ENCODE measurements around the gene CYP2D6.
"Not testable (repeated sequence)": the region's sequence is repeated elsewhere in the genome, so short reads cannot be mapped to it uniquely, and the experiment has no call there.

Gene CYP2D6

DNA sequence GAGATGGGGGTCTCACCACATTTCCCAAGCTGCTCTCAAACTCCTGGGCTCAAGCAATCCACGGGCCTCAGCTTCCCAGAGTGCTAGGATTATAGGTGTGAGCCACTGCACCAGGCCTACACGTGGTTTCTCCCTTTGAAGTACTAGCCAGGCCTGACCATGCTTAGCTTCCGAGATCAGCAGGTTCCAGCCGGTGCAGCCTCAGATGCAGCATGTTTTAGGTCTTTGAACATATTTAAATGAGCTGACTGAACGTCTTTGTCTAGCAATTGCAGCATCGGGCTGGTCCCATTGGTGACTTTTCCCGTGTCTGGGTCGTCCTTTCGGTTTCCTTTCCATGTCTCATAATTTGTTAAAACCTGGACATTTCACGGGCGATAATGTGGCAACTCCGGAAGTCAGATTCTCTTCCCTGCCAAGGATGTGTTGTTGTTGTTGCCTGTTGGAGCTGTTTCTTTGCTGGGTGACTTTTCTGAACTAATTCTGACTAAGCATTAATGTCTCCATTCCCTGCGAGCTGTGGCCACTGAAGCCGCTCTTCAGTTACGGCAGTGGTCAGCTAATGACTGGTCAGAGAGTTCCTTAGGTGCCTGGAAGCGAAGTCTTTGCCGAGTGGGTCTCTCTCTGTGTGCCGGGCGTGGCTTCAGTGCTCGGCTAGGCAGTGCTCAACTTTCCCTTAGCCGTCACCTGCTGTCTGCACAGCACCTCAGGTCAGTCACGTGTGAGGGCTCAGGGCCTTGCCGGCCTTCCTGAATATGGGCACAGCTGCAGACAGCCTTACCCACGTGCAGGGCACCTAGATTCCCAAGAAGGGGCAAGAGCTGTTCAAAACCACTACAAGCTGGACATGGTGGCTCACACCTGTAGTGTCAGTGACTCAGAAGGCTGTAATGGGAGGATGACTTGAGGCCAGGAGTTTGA lies 3.8 kb upstream of the CYP2D6 start:
- no peak for DNase-seq (ENCODE audit: low read depth in 3 of 3)

DNA sequence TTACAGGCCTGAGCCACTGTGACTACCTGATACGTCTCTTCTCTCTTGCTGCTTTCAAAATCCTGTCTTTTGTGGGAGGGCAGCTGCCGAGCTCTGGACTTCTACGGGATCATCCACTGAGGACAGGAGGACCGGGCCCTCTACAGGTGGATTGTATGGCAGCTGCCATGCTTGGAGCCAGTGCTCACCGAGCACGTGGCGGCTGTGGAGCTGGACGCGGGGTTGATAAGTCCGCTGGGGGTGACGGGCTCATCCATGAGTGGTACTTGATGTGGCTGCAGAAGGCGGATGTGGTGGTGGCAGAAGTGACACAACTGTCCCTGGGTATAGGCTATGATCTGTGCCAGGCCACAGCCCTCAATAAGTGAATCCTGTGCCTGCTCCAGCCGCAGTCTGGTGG lies 1.8 kb upstream of the CYP2D6 start:
- no peak for DNase-seq (ENCODE audit: low read depth in 3 of 3)

DNA sequence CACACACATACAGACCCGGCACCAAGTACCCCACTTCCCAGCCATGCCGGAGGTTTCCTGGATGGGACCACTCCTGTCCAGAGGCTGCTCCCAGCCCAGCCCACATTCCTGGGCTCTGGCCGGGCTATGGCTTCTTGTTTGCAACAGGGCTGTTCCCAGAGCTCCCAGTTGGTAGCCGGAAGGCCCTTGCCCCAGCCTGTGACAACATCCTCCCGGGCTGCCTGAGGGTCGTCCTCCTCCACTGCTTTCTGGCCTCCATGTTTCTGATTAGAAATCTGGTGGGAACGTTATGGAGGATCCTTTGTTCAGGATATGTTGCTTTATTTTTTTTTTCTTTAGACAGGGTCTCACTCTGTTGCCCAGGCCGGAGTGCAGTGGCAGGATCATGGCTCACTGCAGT lies 952 bp upstream of the CYP2D6 start:
- no peak for DNase-seq (ENCODE audit: low read depth in 3 of 3)

DNA sequence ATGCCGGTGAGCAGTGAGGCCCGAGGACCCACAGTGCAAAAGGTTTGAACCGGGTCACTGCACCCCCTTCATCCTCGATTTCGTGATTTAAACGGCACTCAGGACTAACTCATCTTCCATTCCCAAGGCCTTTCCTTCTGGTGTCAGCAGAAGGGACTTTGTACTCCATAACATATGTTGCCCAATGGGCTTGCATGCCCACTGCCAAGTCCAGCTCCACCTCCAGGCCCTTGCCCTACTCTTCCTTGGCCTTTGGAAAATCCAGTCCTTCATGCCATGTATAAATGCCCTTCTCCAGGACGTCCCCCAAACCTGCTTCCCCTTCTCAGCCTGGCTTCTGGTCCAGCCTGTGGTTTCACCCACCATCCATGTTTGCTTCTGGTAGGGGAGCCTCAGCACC lies 428 bp downstream of the CYP2D6 start:
- DNase-seq (ENCODE audit: low read depth in 3 of 3): not testable (repeated sequence)

DNA sequence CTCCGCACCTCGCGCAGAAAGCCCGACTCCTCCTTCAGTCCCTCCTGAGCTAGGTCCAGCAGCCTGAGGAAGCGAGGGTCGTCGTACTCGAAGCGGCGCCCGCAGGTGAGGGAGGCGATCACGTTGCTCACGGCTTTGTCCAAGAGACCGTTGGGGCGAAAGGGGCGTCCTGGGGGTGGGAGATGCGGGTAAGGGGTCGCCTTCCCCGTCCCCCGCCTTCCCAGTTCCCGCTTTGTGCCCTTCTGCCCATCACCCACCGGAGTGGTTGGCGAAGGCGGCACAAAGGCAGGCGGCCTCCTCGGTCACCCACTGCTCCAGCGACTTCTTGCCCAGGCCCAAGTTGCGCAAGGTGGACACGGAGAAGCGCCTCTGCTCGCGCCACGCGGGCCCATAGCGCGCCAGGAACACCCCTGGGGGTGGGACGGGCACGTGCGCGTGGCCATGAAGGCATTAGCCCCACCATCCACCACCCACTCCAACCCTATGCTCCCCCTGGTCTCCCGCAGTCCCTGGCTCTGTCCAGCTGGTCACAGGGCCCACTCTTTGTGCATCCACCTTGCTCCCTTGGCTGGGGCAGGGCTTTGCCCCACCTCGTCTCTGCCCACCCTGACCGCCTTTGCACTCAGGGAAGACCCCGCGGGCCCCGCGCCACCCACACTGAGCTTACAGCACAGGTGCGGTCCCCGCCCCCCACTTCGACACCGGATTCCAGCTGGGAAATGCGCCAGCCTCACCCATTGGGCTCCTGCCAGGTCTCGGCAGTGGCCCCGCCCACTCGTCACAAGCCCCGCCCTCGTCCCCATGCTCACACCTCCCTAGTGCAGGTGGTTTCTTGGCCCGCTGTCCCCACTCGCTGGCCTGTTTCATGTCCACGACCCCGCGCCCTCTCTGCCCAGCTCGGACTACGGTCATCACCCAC lies 1.6 kb downstream of the CYP2D6 start:
- DNase-seq (ENCODE audit: low read depth in 3 of 3): peak in 1 of 3 experiments; percentile 26

DNA sequence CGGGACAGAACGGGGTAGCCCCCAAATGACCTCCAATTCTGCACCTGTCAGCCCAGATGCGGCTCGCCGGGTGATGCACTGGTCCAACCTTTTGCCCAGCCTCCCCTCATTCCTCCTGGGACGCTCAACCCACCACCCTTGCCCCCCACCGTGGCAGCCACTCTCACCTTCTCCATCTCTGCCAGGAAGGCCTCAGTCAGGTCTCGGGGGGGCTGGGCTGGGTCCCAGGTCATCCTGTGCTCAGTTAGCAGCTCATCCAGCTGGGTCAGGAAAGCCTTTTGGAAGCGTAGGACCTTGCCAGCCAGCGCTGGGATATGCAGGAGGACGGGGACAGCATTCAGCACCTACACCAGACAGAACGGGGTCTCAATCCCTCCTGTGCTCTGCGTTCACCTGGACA lies 2.6 kb downstream of the CYP2D6 start:
- DNase-seq (ENCODE audit: low read depth in 3 of 3): not testable (repeated sequence)

DNA sequence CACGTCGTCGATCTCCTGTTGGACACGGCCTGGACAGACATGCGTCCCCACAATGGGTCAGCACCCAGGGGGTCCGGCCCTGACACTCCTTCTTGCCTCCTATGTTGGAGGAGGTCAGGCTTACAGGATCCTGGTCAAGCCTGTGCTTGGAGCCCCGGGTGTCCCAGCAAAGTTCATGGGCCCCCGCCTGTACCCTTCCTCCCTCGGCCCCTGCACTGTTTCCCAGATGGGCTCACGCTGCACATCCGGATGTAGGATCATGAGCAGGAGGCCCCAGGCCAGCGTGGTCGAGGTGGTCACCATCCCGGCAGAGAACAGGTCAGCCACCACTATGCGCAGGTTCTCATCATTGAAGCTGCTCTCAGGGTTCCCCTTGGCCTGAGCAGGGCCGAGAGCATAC lies 3.0 kb downstream of the CYP2D6 start:
- no peak for DNase-seq (ENCODE audit: low read depth in 3 of 3)

DNA sequence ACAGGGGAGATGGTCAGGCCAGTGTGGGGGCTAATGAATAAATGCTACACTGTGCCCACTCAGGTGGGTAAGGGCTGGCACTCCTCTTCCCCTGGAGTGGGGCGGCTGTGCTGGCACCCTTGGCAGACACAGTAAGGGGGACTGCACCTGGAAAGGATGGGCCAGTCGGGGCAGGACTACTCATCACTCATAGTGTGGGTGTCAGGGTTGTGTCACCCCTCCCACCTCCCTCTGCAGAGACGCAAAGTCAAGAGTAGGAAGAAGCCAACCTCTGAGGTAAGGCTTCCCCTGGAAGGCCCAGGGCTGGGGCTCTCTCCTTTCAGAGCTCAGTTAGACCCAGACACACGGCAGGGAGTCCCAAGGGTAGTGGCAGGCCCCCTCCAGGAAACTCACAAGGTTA lies 7.1 kb downstream of the CYP2D6 start:
- DNase-seq (ENCODE audit: low read depth in 3 of 3): not testable (repeated sequence)

DNA sequence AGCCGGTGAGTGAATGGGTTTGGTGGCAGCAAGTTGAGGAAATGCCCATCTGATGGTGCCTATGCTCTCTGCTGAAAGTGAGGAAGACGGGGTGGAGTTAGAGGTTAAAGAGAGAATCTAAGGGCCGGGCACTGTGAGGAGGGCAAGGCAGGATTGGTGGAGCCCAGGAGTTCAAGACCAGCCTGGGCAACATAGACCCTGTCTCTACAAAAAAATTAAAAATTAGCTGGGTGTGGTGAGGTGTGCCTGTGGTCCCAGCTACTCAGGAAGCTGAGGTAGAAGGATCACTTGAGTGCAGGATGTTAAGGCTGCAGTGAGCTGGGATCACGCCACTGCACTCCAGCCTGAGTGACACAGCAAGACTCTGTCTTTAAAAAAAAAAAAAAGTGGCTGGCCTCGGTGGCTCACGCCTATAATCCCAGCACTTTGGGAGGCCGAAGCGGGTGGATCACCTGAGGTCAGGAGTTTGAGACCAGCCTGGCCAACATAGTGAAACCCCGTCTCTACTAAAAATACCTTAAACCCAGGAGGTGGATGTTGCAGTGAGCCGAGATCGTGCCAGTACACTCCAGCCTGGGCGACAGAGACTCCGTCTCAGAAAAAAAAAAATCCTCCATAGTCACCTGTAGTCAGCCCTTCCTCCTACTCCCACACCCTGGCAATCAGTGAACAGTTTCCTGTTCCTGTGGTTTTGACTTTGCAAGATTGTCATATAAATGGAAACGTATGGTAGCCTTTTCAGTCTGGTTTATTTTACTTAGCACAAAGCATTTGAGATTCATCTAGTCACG lies 10.2 kb downstream of the CYP2D6 start:
- peak in 2 of 3 experiments; percentile 22 to 25 for DNase-seq (ENCODE audit: low read depth in 3 of 3)

DNA sequence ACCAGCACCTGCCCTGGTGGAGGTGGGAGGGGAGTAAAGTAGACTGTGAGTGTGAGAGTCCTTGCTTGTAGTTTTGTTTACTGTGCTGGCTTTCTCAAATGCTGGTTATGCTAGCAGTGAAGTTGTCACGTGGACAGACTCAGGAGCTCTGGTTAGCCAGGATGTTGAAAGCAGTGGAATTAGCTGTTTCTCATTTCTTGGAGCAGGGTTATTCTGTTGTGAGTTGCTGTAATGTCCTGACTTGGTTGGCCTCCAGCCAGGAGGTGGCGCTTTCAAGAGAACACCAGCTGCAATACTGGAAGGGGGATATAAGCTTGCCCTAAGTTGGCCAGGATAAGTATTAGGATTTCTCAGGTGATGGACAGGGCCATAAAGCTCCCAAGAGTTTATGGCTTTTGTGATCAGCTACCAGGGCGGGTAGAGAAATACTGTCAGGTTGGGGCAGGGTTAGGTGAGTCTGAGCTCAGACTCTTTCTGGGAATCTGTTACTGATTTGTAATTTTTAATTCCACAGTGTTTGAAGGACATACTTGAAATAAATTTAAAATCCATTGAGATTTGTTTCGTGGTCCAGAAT lies 13.7 kb downstream of the CYP2D6 start:
- no peak for DNase-seq (ENCODE audit: low read depth in 3 of 3)

DNA sequence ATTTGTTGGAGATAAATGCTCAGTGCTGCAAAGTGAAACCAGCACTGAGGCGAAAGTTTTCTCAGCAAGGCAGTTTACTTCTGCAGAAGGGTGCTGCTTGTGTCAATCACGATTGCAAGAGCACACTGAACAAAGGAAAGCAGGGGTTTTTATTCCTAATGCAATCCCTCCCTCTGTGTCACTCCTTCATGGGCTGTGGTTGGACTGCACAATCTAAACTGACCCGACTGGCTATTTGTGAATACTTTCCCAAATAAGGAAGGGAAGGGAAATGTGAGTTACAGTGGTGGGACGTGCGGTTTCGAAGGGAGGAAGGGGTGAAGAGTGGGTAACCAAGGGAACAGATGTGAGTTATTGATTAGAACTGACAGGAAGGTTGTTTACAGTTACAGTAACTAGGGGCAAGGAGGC lies 15.2 kb downstream of the CYP2D6 start:
- not testable (repeated sequence) for DNase-seq (ENCODE audit: low read depth in 3 of 3)

DNA sequence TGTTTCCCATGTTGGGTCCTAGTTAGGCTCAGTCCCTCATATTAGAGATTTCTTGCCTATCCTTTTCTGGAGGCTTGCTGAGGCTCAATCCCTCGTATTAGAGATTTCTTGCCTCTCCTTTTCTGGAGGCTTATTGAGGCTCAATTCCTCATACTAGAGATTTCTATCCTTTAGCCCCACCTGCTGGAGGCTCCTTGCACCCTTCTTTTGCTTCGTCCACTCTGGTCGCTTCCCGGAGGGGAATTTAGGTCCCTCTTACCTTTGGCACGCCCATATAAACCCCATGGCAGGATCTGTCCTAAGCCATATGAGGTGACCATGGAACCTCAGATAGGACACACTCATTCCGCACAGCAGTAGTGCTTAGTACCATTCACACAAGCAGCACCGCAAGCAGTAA lies 15.9 kb downstream of the CYP2D6 start:
- DNase-seq (ENCODE audit: low read depth in 3 of 3): no peak

DNA sequence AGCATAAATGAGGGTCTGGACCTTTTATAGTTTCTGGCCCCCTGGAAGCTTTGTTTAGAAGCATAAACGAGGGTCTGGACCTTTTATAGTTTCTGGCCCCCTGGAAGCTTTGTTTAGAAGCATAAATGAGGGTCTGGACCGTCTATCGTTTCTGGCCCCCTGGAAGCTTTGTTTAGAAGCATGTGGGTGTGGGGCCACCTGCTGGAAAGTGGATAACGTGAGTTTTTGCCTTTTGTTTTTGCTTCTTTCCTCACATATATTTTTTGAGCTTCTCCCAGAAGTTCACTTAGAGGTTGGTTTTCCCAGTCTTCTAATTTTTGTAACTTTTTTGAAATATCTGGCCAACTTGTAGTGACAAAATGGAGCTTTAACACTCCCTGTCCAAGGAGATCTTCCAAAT lies 17.8 kb downstream of the CYP2D6 start:
- not testable (repeated sequence) for DNase-seq (ENCODE audit: low read depth in 3 of 3)

DNA sequence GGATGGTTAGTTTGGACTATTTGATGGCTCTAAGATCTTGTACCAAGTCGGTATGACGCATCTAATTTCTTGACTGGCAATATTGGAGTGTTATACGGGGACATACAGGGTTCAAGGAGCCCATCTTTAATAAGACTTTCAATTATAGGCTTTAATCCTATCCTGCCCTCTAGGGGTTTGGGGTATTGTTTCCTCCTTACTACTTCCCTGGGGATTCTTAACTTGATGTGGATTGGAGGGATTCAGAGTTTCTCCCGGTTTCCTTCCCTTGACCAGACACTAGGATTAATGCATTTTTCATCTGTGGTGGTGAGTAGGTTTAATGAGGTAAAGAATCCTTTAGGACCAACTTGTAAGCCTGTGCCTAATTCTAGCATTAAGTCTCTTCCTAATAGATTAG lies 18.8 kb downstream of the CYP2D6 start:
- no peak for DNase-seq (ENCODE audit: low read depth in 3 of 3)

DNA sequence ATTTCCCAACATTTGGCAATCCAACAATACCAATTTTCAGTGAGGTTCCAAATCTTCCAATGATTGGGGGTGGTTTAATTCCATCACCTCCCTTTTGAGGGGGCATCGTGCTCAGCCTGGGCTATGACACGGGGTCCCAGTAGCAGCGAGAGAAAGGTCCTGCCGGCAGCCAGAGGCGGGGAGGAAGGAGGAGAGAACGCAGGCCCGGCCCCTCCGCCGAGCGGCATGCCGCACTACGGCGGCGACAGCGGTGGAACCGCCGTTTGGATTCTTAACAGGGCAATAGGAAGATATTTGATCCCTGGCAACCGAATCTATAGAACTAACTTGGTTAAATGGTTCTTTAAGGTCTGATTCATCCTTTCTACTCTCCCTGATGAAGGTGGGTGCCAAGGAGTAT lies 21.8 kb downstream of the CYP2D6 start:
- DNase-seq (ENCODE audit: low read depth in 3 of 3): no peak

DNA sequence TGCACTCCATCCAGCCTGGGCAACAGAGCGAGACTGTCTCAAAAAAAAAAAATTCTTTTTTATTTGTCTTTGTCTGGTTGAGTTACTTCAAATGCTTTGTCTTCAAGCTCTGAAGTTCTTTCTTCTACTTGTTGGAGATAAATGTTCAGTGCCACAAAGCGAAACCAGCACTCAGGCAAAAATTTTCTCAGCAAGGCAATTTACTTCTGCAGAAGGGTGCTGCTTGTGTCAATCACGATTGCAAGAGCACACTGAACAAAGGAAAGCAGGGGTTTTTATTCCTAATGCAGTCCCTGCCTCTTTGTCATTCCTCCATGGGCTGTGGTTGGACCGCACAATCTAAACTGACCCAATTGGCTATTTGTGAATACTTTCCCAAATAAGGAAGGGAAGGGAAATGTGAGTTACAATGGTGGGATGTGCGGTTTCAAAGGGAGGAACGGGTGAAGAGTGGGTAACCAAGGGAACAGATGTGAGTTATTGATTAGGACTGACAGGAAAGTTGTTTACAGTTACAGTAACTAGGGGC lies 26.2 kb downstream of the CYP2D6 start:
- DNase-seq (ENCODE audit: low read depth in 3 of 3): not testable (repeated sequence)

DNA sequence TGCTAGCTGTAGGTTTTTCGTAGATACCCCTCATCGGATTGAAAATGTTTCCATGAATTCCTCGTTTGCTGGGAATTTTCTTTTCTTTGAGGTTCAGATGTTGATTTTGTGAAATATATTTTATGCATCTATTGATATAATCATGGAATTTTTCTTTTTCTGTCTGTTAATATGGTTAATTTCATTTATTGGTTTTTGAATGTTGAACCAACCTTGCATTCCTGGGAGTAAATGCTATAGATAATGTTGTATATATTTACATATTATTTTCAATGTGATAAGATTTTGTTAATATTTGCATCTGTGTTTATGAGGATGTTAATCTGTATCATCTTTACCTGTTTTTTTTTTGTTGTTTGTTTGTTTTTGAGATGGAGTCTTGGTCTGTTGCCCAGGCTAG lies 29.4 kb downstream of the CYP2D6 start:
- no peak for DNase-seq (ENCODE audit: low read depth in 3 of 3)

DNA sequence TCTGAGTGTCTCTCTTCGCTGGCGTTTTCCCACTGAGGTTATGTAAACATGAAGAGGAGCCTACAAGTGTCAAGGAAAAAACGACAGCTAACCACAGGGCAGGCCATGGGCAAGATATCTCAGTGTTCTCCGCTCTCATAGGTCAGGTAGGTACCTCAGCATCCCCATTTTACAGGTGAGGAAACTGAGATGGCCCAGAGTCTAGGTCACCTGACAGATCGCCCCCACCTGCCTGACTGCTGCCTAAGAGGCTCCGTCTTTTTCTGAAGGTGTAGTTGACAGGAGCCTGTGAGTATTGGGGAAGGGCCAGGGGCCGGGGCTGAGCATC lies 39.2 kb downstream of the CYP2D6 start:
- no peak for DNase-seq (ENCODE audit: low read depth in 3 of 3)

DNA sequence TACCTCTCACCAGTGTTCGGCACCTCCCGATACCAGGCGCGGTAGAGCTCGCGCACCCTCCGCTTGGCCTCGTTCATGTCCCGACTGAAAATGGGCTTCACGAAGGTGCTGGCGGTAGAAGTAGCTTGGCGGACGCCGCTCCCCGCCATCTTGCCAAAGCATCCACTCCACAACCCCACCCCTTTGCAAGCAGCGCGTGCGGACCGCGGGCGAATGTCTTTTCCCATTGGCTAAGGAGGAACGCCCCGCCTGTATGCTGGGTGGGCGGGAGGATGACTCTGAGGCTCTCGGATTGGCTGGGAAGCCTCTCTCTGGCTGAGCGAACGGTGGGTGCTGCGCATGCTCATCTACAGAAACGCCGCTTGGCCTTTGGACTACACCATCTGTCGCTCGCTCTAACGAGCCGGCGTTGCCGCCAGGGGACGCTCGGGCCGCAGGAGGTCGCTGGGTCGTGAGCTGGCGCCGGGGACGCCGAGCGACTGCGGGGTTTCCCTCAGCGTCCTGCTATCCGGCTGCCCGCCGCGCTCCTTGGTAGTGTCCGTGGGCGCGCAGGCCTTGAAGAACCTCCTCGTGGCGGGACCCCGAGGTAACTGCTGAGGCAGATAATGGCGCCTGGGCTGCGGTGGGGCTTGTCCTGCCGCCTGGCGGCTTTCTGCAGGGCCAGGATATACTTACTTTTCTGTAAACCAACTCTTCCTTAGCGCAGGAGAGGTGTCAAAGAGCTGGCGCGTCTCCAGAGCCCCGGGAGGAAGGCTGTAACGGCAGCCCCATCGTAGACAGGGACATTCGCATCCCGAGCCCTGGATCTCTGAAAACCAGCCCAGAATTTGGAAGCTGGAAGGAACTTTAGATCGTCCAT lies 39.8 kb downstream of the CYP2D6 start, which contains the start of gene NDUFA6:
Gene NDUFA6 (minus strand): TSS at position 177 of the 859 bp plus-strand sequence. CDS start 28 bp downstream, at position 149.
- DNase-seq (ENCODE audit: low read depth in 3 of 3): peak; percentile 96 to 98 (median 98)

DNA sequence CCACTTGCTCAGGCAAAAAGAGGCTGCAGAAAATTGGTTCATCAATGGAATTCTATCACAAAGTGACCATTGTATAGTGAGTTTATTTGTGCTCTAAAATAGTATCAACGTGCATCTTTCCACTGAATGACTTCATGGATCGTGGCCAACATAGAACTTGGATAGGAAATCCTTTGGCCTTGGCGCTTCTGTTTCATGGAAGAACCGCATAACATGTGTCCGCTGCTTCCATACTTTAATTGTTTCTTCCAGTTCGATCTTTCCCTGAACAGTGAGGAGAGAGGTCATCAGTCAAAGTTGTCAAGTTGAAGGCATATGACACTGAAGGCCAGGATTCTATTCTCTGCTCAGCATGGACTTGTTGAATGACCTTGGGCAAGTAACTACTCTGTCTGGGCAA lies 44.6 kb downstream of the CYP2D6 start:
- DNase-seq (ENCODE audit: low read depth in 3 of 3): no peak
